ENCODE data around the gene ZNF559.

DNA sequence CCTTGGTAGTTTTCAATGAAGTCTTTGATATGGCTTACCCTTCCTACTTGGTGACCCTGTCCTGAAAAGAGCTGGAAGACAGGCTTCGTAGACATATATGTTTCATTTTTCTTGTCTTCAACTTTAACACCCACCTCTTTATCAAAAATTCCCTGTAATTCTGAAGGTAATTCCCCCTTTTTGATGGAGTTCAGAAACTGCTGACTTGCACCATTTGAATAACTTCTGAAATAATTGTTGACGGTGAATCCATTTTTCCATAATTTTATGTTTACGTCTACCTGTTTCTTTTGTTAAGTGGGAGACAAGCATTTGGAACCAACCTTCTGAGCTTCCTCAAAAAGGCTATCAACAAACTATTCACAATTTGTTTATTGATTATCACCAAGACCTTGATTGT, 24.3 kb downstream of the ZNF559 start:
- TF ChIP-seq, protein P1, sequence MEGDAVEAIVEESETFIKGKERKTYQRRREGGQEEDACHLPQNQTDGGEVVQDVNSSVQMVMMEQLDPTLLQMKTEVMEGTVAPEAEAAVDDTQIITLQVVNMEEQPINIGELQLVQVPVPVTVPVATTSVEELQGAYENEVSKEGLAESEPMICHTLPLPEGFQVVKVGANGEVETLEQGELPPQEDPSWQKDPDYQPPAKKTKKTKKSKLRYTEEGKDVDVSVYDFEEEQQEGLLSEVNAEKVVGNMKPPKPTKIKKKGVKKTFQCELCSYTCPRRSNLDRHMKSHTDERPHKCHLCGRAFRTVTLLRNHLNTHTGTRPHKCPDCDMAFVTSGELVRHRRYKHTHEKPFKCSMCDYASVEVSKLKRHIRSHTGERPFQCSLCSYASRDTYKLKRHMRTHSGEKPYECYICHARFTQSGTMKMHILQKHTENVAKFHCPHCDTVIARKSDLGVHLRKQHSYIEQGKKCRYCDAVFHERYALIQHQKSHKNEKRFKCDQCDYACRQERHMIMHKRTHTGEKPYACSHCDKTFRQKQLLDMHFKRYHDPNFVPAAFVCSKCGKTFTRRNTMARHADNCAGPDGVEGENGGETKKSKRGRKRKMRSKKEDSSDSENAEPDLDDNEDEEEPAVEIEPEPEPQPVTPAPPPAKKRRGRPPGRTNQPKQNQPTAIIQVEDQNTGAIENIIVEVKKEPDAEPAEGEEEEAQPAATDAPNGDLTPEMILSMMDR (conservative IDR thresholded peaks at IDR 0.05; ENCODE audit: low read depth, low read length) = no peak
- no peak for TF ChIP-seq EZH2 (IDR thresholded peaks at IDR 0.05; ENCODE audit: borderline replicate concordance, low read depth, low read length, poor library complexity, severe bottlenecking)
